Iris pigment epithelial cell (primary cell): ENCODE measurements around the gene TRAM2.

Experiments used
- DNase-seq: peaks from one replicate; pipeline ENCODE4 v3.0.0-alpha.2; 2011; ENCODE audit warnings: low read depth

Gene TRAM2

DNA sequence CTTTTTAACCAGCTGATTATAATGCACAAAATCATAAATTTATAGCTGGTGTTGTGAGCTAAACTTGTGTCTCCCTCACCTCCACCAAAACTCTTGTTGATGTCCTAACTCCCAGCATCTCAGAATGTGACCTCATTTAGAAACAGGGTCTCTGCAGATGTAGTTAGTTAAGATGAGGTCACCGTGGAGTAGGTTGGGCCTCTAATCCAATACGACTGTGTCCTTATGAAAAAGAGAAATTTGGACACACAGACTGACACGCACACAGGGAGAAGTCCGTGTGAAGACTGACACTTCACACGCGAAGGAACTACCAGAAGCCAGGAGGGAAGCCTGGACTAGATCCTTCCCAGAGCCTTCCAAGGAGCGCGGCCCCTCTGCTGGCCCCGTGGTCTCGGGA, 46.5 kb downstream of the TRAM2 start:
- DNase-seq, result no peak

GRCh38 chr6:52529311-52529710, 47.5 kb downstream of the TRAM2 start:
- no peak for DNase-seq

GRCh38 chr6:52527436-52527835, 49.4 kb downstream of the TRAM2 start:
- DNase-seq, result no peak

GRCh38 chr6:52526634-52527033, 50.2 kb downstream of the TRAM2 start:
- no peak for DNase-seq

DNA sequence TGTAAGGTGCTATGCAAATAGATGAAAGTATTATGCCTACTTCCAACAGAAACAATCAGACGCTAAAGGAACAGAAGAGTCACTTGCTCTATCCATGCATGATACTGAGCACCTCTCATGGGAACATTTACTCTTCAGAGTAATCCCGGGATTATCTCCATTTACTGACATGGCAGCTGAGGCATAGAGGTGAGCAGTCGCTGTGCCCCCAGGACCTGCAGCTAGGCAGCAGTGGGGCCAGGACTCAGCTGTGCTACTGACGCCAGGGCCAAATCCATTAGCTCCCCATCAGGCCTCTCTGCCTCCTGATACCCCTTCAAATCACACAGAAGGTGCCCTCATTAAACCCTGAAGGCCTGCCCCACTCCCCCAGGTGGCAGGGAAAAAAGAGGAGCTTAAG, 51.9 kb downstream of the TRAM2 start:
- no peak for DNase-seq

GRCh38 chr6:52523378-52524142, 53.3 kb downstream of the TRAM2 start:
- no peak for DNase-seq

DNA sequence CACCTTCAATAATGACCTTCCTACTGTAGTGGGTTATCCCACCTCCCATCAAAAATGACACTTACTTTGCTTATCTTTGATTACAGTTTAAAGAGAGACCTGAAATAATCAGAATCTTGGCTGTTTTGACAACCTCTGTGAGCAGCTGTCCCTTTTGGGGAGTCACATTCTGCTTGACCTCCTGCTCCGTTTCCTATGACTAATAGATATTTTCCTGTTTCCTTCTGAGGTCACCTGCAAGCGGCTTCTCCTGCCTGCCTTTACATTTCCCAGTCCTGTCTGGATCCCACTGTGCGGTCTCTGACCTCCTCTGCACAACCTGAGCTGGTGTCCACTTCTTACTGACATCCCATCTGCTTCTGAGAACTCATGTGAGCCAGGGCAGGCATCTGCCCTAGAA, 54.2 kb downstream of the TRAM2 start:
- DNase-seq, result no peak

GRCh38 chr6:52522151-52522626, 54.7 kb downstream of the TRAM2 start:
- peak; percentile 86 for DNase-seq

GRCh38 chr6:52519618-52520017, 57.2 kb downstream of the TRAM2 start:
- DNase-seq, result no peak

- no peak for DNase-seq
These were observed 58.4 kb downstream of the TRAM2 start for GRCh38 chr6:52518279-52518945.

DNA sequence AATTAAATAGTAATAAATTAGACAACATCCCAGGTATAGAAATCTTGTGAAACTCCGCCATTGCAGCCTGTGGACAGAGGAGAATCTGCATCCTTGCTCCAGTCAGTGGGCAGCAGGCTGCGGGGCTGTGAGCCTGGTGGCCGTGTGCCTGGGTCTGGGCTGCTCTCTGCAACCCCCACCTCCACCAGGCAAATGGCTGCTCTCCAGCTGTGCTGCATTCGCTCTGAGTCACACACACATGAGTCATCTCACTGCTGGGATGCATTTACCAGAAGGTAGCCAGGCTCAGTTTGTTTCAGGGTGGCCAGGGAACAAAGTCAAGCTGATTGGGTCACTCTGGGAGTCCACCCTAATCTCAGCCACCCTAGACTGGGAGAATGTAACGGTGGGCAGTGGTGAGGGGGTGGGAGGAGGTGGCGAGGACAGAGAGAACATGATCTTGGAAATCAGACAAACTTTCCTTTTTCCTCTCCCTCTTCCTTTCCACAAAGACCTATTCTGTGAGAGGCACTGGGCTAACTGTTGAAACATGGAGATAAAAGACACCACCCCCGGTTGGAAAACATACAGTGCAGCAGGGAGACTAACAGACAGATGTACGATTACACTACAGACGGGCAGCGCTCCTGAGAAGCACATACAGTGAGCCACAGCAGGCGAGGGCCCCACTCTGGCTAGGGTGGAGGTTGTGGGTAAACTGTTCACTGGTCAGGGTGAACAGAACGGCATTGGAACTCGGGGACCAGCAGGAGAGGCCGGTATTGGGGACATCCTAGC, 59.2 kb downstream of the TRAM2 start:
- peak; percentile 97 for DNase-seq

- DNase-seq, result no peak
These were observed 59.9 kb downstream of the TRAM2 start for GRCh38 chr6:52516943-52517342.

DNA sequence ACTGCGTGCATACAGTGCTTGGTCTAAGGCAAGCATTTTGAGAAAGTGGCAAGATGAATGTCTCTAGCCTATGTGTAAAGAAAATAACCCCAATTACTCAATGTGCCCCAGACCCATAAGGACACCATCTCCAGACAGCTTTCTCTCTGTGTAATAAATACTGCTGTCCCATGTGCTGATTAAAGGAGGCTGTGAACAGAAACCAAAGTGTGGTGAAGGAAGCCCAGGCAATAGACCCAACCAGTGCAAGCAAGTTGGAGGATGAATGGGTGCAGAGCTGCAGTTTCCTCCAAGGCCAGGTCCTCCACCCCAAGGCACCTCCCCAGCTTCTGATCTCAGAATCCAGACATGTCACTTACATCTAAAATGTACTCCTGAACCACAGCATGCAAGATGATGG, 60.6 kb downstream of the TRAM2 start:
- DNase-seq, result no peak

GRCh38 chr6:52515219-52515960, 61.5 kb downstream of the TRAM2 start:
- peak; percentile 71 for DNase-seq

DNA sequence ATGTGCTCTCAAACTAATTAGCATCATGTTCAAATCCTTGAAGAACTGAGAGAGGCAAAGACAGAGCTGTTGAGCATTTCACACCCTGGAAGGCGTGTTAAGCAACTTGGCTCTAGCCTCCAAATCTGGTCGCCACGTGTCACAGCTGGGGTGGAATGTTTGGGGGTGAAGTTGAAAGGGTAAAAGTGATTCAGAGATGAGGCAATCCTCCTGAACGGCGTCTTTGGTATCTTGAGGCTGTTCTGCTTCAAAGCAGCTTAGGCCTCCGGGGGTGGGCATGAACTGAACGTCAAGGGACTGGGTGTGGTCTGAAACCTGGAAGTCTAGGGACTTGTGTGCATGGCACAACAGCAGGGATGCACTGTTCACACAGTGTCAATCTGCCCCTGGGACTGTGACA, 62.3 kb downstream of the TRAM2 start:
- DNase-seq, result peak; percentile 96

GRCh38 chr6:52513896-52514295, 63.0 kb downstream of the TRAM2 start:
- DNase-seq, result no peak

- no peak for DNase-seq
These were observed 63.4 kb downstream of the TRAM2 start for GRCh38 chr6:52513464-52513863.

DNA sequence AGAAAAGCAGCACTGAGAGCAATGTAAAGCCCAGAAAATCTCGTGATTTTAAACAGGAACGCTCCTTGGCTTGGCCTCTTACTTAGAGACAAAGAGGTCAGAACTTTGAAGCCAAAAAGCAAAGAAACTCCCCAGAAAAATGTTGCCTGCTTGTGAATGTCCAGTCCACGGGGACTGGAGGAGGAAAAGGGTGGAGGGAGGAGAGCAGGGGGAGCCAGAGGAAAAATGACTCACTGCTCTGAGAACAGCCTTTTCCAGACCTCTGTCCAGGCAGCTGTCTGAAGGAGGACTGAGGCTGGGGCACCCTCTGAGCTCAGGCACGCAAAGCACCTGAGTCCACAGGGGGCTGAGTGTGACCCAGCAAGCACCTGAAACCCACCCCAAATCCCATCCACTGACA, 64.7 kb downstream of the TRAM2 start:
- DNase-seq, result peak; percentile 94

GRCh38 chr6:52511572-52512151, 65.2 kb downstream of the TRAM2 start:
- DNase-seq, result peak; percentile 73

DNA sequence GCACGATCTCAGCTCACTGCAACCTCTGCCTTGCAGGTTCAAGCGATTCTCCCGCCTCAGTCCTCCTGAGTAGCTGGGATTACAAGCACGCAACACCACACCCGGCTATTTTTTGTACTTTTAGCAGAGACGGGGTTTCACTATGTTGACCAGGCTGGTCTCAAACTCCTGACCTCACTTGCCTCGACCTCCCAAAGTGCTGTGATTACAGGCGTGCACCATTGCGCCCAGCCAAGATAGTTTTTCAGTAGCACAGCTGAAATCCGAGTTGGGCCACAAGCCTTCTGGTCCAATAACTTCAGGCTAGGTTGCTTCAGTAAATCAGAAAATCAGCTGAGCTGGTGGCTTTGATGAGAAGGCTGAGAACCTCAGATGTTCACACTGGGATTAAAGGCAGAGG, 65.7 kb downstream of the TRAM2 start:
- DNase-seq, result no peak

- no peak for DNase-seq
These were observed 66.7 kb downstream of the TRAM2 start for GRCh38 chr6:52510213-52510562.
